Stimulated activated CD4-positive, alpha-beta T cell treated with anti-CD3 and anti-CD28 coated beads, Interleukin-2, amount 100 ng/mL, for 24 hours (primary cell): ENCODE data around the gene NPTX2.

Source experiments
- DNase-seq, 2 donors: peaks; one replicate each; pipeline ENCODE4 v3.0.0-alpha.2; 2020

NPTX2 gene

GRCh38 chr7:98619450-98620321 is 2.6 kb downstream of the NPTX2 start:
- peak in 1 of 2 donors; percentile 11 for DNase-seq

GRCh38 chr7:98621573-98622482 is 4.7 kb downstream of the NPTX2 start:
- no peak for DNase-seq

GRCh38 chr7:98622926-98623325 is 5.8 kb downstream of the NPTX2 start:
- no peak for DNase-seq

- DNase-seq: no peak
These were observed 7.8 kb downstream of the NPTX2 start for GRCh38 chr7:98624846-98625420.

- DNase-seq: no peak
These were observed 9.7 kb downstream of the NPTX2 start for GRCh38 chr7:98626460-98627412.

GRCh38 chr7:98627413-98627790 is 10.3 kb downstream of the NPTX2 start:
- DNase-seq: no peak

GRCh38 chr7:98628418-98628817 is 11.3 kb downstream of the NPTX2 start:
- no peak for DNase-seq

- DNase-seq: no peak
These were observed 11.9 kb downstream of the NPTX2 start for GRCh38 chr7:98629001-98629431.

- DNase-seq: no peak
These were observed 13.1 kb downstream of the NPTX2 start for GRCh38 chr7:98630149-98630548.

- no peak for DNase-seq
These were observed 13.7 kb downstream of the NPTX2 start for GRCh38 chr7:98630770-98631169.

- DNase-seq: no peak
These were observed 21.8 kb downstream of the NPTX2 start for GRCh38 chr7:98638853-98639252.

GRCh38 chr7:98640375-98640774 is 23.3 kb downstream of the NPTX2 start:
- DNase-seq: no peak

GRCh38 chr7:98641646-98642500 is 24.8 kb downstream of the NPTX2 start:
- DNase-seq: no peak

- no peak for DNase-seq
These were observed 26.3 kb downstream of the NPTX2 start for GRCh38 chr7:98643236-98643985.

GRCh38 chr7:98646465-98646864 is 29.4 kb downstream of the NPTX2 start:
- no peak for DNase-seq

- DNase-seq: no peak
These were observed 30.2 kb downstream of the NPTX2 start for GRCh38 chr7:98647326-98647725.

- DNase-seq: no peak
These were observed 34.7 kb downstream of the NPTX2 start for GRCh38 chr7:98651760-98652159.

GRCh38 chr7:98653601-98654310 is 36.7 kb downstream of the NPTX2 start:
- DNase-seq: no peak

GRCh38 chr7:98654524-98655272 is 37.6 kb downstream of the NPTX2 start:
- DNase-seq: no peak
